ENCODE results near the gene ULK4. TPM values are rescaled to one million over a fixed set of nuclear protein-coding genes. Genes with fewer than 3 reads are reported as not detected.

The ULK4 gene
- total and polyA plus RNA-seq, 2 of the 8 experiments (the other 6 are each of a cell fraction or from before 2014, with no cell fraction given) = 3.0 to 10.8 TPM

DNA sequence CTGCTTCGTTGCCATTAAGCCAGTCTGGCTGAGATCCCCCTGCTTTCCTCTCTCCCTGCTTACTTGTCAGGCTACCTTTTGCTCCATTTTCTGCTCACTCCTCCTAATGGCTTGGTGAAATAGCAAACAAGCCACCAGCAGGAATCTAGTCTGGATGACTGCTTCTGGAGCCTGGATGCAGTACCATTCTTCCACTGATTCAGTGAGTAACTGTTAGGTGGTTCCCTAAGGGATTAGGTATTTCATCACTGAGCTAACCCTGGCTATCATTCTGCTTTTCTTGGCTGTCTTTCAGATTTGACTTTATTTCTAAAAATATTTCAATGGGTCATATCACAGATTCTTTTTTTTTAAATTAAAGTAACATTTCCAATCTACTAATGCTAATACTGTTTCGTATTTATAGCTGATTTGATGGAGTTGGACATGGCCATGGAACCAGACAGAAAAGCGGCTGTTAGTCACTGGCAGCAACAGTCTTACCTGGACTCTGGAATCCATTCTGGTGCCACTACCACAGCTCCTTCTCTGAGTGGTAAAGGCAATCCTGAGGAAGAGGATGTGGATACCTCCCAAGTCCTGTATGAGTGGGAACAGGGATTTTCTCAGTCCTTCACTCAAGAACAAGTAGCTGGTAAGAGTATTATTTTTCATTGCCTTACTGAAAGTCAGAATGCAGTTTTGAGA lies 737.6 kb downstream of the ULK4 start:
- Histone ChIP-seq H3K14ac (ENCODE audit: insufficient read length) (no peak overlapping the region), H2BK5ac (ENCODE audit: low read depth, low read length) (no peak overlapping the region), H3K4me3 (ENCODE audit: extremely low read depth in 1 of 4, insufficient read depth in 2 of 4, low read depth in 3 of 4, low read length in 4 of 4) (no peak overlapping the region), H2AK5ac (ENCODE audit: low read depth, low read length) (no peak overlapping the region), H2BK12ac (ENCODE audit: low read depth, low read length) (no peak overlapping the region), H4K5ac (ENCODE audit: insufficient read length, low read depth, low read length) (no peak overlapping the region), H2AFZ (ENCODE audit: low read length) (no peak overlapping the region), H3K9me3 (ENCODE audit: insufficient read depth in 2 of 2, low read depth in 1 of 2, low read length in 1 of 2) (no peaks in the 10 kb centered on the region), H4K20me1 (replicated peaks in 1 of 2; ENCODE audit: control insufficient read depth in 1 of 2, insufficient read depth in 2 of 2, low read length in 2 of 2) (peaks cover 22 to 27% of the 10 kb centered on the region in 2 experiments), H3K9ac (replicated peaks in 1 of 4; ENCODE audit: extremely low read depth in 1 of 4, low read depth in 3 of 4, low read length in 3 of 4) (no peak overlapping the region), H3K4me2 (ENCODE audit: insufficient read depth in 1 of 2, low read depth in 2 of 2, low read length in 2 of 2) (no peak overlapping the region), H3K27ac (ENCODE audit: low read depth, low read length) (no peak overlapping the region), H2BK120ac (replicated peaks; ENCODE audit: low read depth, low read length) (no peak overlapping the region), H3K23ac (ENCODE audit: insufficient read length) (no peak overlapping the region), H3K79me2 (ENCODE audit: control insufficient read depth in 1 of 2, insufficient read depth in 2 of 2, low read length in 2 of 2) (peaks cover 7 to 100% of the 10 kb centered on the region in 2 experiments), H3K79me1 (ENCODE audit: low read depth, low read length) (peaks cover 4% of the 10 kb centered on the region; the same call in 1 of the 2 replicates), H3K4ac (replicated peaks; ENCODE audit: insufficient read length, low read depth, low read length) (no peak overlapping the region), H3K4me1 (replicated peaks in 1 of 4; ENCODE audit: control insufficient read depth in 3 of 4, insufficient read depth in 4 of 4, low read length in 3 of 4) (peaks cover 0 to 6% (median 0%) of the 10 kb centered on the region in 4 experiments; a peak in 3 of 7 replicates), H4K91ac (replicated peaks; ENCODE audit: insufficient read length, low read length) (no peak overlapping the region), H3K23me2 (ENCODE audit: low read depth, low read length) (no peaks in the 10 kb centered on the region), H3K56ac (replicated peaks; ENCODE audit: insufficient read length, low read depth, low read length) (no peak overlapping the region), H4K8ac (ENCODE audit: extremely low read depth, insufficient read depth, low read length) (no peak overlapping the region), H2BK15ac (ENCODE audit: low read length) (no peak overlapping the region), H3K36me3 (ENCODE audit: control insufficient read depth in 2 of 4, insufficient read depth in 4 of 4, low read length in 3 of 4) (peaks cover 19 to 60% (median 36%) of the 10 kb centered on the region in 4 experiments), H2BK20ac (ENCODE audit: low read length) (no peak overlapping the region), H3K18ac (ENCODE audit: extremely low read depth, low read length) (no peak overlapping the region), H3K27me3 (replicated peaks in 1 of 4; ENCODE audit: control insufficient read depth in 3 of 4, extremely low read depth in 1 of 4, insufficient read depth in 3 of 4, low read length in 3 of 4) (peaks cover 0 to 1% (median 0%) of the 10 kb centered on the region in 4 experiments; a peak in 1 of 7 replicates)
- TF ChIP-seq, protein P1, sequence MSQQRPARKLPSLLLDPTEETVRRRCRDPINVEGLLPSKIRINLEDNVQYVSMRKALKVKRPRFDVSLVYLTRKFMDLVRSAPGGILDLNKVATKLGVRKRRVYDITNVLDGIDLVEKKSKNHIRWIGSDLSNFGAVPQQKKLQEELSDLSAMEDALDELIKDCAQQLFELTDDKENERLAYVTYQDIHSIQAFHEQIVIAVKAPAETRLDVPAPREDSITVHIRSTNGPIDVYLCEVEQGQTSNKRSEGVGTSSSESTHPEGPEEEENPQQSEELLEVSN (IDR thresholded peaks at IDR 0.05) = no peak
- no peak for TF ChIP-seq ASH2L (IDR thresholded peaks at IDR 0.05; ENCODE audit: low read length)
- WGBS, 2 experiments (ENCODE audit: extremely low coverage in 1 of 2, insufficient coverage in 1 of 2, insufficient read length in 1 of 2, insufficient replicate concordance in 2 of 2, low coverage in 1 of 2, low lambda C conversion rate in 2 of 2, missing lambda C conversion rate in 1 of 2) = 87% methylated on average over 3 of the region's 3 CpGs; no CpG with 5 or more reads in 1 of the 2 experiments
- POLR2A ChIA-PET (ENCODE audit: partially characterized antibody) = interaction anchor here (1.7 to 2.3 kb wide), 4 partner anchors 11 to 25 kb away, joined by 3 to 9 read pairs (median 7); partner anchors contain the start of gene CTNNB1
- FAIRE-seq (no peak), DNase-seq (ENCODE audit: low read depth in 1 of 2, low spot score in 2 of 2) (no peak)
- CTCF ChIA-PET (ENCODE audit: partially characterized antibody) = interaction anchor here (0.6 to 1.1 kb wide), 3 partner anchors 9 to 697 kb away, joined by 3 to 6 read pairs (median 3); no protein-coding TSS in a partner anchor

All from H1 (cell line).